Ovary (tissue), 9 donors: ENCODE results near the gene PTGES2. TPM values are rescaled to one million over a fixed set of nuclear protein-coding genes. Genes with fewer than 3 reads are reported as not detected.
A peak's percentile ranks its signal among the peaks of the same experiment; 100 is the strongest.

Experiments
- DNase-seq, 5 donors: peaks; one replicate each; pipeline ENCODE4 v3.0.0-alpha.2; 2019 to 2020
- H3K27ac ChIP-seq, 2 donors: fragments of 200-600 bp; one replicate each; pipeline versions ENCODE4 v1.5.1 to v1.8.0; 2019 to 2022
- H3K27me3 ChIP-seq: fragments of 200-600 bp; one replicate; pipeline ENCODE4 v1.8.0; 2022
- H3K36me3 ChIP-seq: fragments of 200-600 bp; sonication (generic); one replicate; pipeline ENCODE4 v1.5.1; 2019
- H3K4me1 ChIP-seq: one replicate; pipeline ENCODE4 v1.8.1; 2013; ENCODE audit warnings: mild to moderate bottlenecking, moderate library complexity; ENCODE audit not compliant: insufficient read depth
- H3K4me3 ChIP-seq: fragments of 200-600 bp; sonication (generic); one replicate; pipeline ENCODE4 v1.5.1; 2017
- H3K9me3 ChIP-seq, 2 donors: fragments of 200-600 bp in 1 of 2; sonication (generic) in 1 of 2; one replicate each; pipeline versions ENCODE4 v1.5.1 to v1.8.1; 2013 to 2019; ENCODE audit warnings: mild to moderate bottlenecking in 1 of 2, moderate library complexity in 1 of 2
- CTCF ChIP-seq, 3 donors: fragments of 450-650 bp in 2 of 3; fragments of 200-600 bp in 1 of 3; IDR thresholded peaks; one replicate each; pipeline versions ENCODE4 v1.5.1 to v1.8.0; 2016 to 2022; ENCODE audit warnings: antibody characterized with exemption in 3 of 3, mild to moderate bottlenecking in 1 of 3
- EP300 ChIP-seq: sonication (generic); formaldehyde crosslinking; IDR thresholded peaks from one replicate; pipeline ENCODE4 v1.6.1; 2017; ENCODE audit warnings: antibody characterized with exemption
- POLR2A ChIP-seq: fragments of 450-650 bp; IDR thresholded peaks from one replicate; pipeline ENCODE4 v1.6.1; 2017; ENCODE audit warnings: antibody characterized with exemption, mild to moderate bottlenecking, moderate library complexity
- WGBS, 3 donors: extraction: QIAGEN DNeasy Blood & Tissue Kit in 1 of 3; methylation state at CpG; one replicate each; pipeline versions ENCODE4 v1.1.5 to v1.1.7; 2013 to 2017; 5-methylcytosine and 5-hydroxymethylcytosine counted together
- intact Hi-C, 4 donors: fragments of 100-400 bp; cut with DNase I; formaldehyde crosslinking; loops; one replicate each; pipeline versions ENCODE4 v1.11.0 to v1.15.1; 2022 to 2023
- polyA plus RNA-seq, 2 donors: library from polyadenylated mRNA; stranded (reverse); fragments of 200-250 nt in 1 of 2; fragments of 350-450 nt in 1 of 2; fragmentation: Illumina TruSeq in 1 of 2; extraction: RNeasy Lipid Tissue Mini Kit (QIAGEN cat#74804) in 1 of 2; gene quantifications; one replicate each; pipeline ENCODE4 v1.2.3, GENCODE V29; 2013 to 2014
- total RNA-seq, 7 donors: library from RNA; depleted of rRNA in 2 of 7; stranded (reverse); fragments of >200 nt in 2 of 7; fragmentation: NEBNext Ultra II Directional in 3 of 7; extraction: Animal tissue kit (Norgen Biotek cat#: 25700) in 3 of 7; gene quantifications; one replicate each; pipeline versions ENCODE4 v1.1.0 to v1.2.4, GENCODE V29; 2016 to 2023
- donor health status: DM: no; HTN: no; CAD: no; lungs with moderate emphysema.
- donor health status: DM: no; HTN: no; CAD: no.
- donor health status: Bipolar disorder and iron deficiency.
- donor health status: DM: yes; HTN: yes; CAD: no.
- donor health status: DM: no; HTN: no; CAD: no.
- donor health status: DM: yes; HTN: yes; CAD: no.

The PTGES2 gene
- total and polyA plus RNA-seq, 9 donors = 19.6 to 69.5 (median 59.0) TPM

- TF ChIP-seq CTCF (IDR thresholded peaks at IDR 0.05) (no peak), EP300 (no peak), POLR2A (no peak)
- Histone ChIP-seq H3K27me3 (no peaks in the 10 kb centered on the region), H3K9me3 (no peaks in the 10 kb centered on the region), H3K27ac (no peak within 1 kb of the TSS), H3K4me3 (no peak within 1 kb of the TSS), H3K4me1 (no peaks in the 10 kb centered on the region), H3K36me3 (no peaks in the 10 kb centered on the region)
- WGBS, 3 donors = 71 to 75% (median 72%) methylated on average over 9 of the region's 9 CpGs
- intact Hi-C loops = no loop called here
- DNase-seq = peak in 1 of 5 donors; percentile 9
Observed at GRCh38 chr9:128149001-128149701, 21.6 kb upstream of the PTGES2 start, which contains the start of gene LCN2. Gene LCN2 (plus strand): TSS chr9:128149453. CDS start chr9:128149526, 73 bp downstream.

- no peaks in the 10 kb centered on the region for H3K4me1 ChIP-seq
- TF ChIP-seq CTCF (IDR thresholded peaks at IDR 0.05) (no peak), POLR2A (no peak), EP300 (no peak)
- no peaks in the 10 kb centered on the region for H3K9me3 ChIP-seq
- H3K27ac ChIP-seq = no peak overlapping the region
- intact Hi-C loops = no loop called here
- 79 to 80% (median 80%) methylated on average over 5 of the region's 5 CpGs for WGBS, 3 donors
- H3K27me3 ChIP-seq = no peaks in the 10 kb centered on the region
- H3K4me3 ChIP-seq = no peak overlapping the region
- peak in 1 of 5 donors; percentile 9 for DNase-seq
- H3K36me3 ChIP-seq = no peaks in the 10 kb centered on the region
Observed at GRCh38 chr9:128148509-128149000, 21.0 kb upstream of the PTGES2 start.

DNA sequence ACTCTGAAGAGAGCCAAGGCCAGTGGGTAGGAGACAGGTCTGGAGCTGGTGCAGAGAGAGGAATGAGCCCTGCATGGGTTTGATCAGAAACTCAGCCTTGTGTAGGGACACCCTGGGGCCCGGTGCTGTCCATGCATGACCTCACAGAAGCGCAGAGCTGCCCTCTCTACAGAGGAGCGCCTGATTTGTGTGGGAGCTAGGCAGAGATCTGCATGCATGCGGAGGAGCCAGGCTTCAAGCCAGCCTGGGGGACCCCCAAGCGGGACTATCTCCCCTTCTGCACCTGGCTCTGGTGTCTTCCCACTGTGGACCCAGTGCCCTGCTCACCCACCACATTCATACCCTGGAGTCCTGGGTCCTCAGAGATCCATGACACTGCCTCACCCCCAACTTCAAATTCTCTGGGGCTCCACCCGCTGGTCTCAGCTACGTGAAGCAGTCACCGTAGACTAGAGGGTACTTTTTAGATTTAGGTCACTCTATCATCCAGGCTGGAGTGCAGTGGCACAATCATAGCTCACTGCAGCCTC lies 19.1 kb upstream of the PTGES2 start:
- Histone ChIP-seq H3K4me3 (no peak overlapping the region), H3K36me3 (no peaks in the 10 kb centered on the region), H3K27me3 (no peaks in the 10 kb centered on the region), H3K4me1 (no peaks in the 10 kb centered on the region), H3K9me3 (no peaks in the 10 kb centered on the region), H3K27ac (no peak overlapping the region)
- WGBS, 3 donors = 82 to 85% (median 83%) methylated on average over 8 of the region's 8 CpGs
- intact Hi-C loops = no loop called here
- TF ChIP-seq EP300 (no peak), POLR2A (no peak), CTCF (IDR thresholded peaks at IDR 0.05) (no peak)
- peak in 2 of 5 donors; percentile 15 to 26 for DNase-seq

GRCh38 chr9:128145951-128146351 lies 18.4 kb upstream of the PTGES2 start:
- WGBS, 3 donors = 67 to 79% (median 79%) methylated on average over 13 of the region's 13 CpGs
- Histone ChIP-seq H3K9me3 (no peaks in the 10 kb centered on the region), H3K36me3 (no peaks in the 10 kb centered on the region), H3K4me3 (no peak overlapping the region), H3K27ac (no peak overlapping the region), H3K27me3 (no peaks in the 10 kb centered on the region), H3K4me1 (no peaks in the 10 kb centered on the region)
- intact Hi-C loops = no loop called here
- peak in 1 of 5 donors; percentile 14 for DNase-seq
- TF ChIP-seq CTCF (IDR thresholded peaks at IDR 0.05) (no peak), POLR2A (no peak), EP300 (no peak)
